ENCODE data around the gene TEF. TPM values are rescaled to one million over a fixed set of nuclear protein-coding genes. Genes with fewer than 3 reads are reported as not detected.

TEF gene
- polyA plus RNA-seq, 1 of the 3 experiments (the other 2 are of a cell fraction) = 3.6 TPM

DNA sequence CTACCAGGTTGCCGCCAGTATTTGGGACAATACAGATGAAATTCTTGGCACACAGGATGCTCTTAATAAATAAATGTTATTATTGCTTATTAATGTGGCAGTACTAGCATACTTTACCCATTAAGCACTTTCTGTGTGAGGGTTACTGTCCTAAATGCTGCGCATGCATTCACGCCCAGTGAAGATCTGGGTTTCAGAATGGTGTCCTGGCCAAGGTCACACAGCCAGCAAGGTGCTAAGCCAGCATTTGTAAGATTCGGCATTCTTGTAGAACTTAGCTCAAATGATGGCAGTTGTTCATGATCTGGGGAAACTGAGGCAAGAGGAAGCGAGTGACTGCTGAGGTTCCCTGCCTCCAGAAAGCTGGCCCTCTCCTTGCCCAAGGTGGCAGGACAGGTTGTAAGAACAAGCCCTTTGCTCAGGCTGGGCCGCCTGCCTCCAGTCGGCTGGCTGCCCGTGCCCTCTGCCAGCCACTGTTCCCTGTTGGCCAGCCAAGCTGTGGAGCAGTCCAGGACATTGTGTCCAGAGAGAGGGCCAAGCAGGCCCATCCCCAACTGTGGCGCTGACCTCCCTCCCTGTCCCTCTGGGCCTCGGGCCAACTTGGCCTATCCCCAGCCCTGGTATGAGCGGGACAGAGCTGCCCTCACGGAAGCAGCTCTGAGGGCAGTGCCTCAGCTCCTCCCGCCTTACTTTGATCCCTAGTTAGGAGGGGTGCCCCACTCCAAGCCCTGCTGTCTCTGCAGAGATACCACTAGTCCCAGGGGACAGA, 36.1 kb downstream of the TEF start:
- ChIA-PET CTCF (no interaction called here), POLR2A (interaction anchor here (0.5 to 0.8 kb wide), 2 partner anchors 18 to 36 kb away, joined by 3 read pairs; partner anchors contain the start of gene TEF)
- Histone ChIP-seq H3F3A (replicated peaks; ENCODE audit: insufficient read depth) (no peaks in the 10 kb centered on the region), H3K36me3 (replicated peaks in 1 of 2; ENCODE audit: control insufficient read depth in 1 of 2, insufficient read depth in 2 of 2, low read length in 1 of 2) (no peaks in the 10 kb centered on the region), H2AFZ (ENCODE audit: low read depth) (no peak overlapping the region), H3K9ac (no peak overlapping the region), H3K9me3 (no peaks in the 10 kb centered on the region), H3K4me3 (ENCODE audit: low read depth in 2 of 2, low read length in 1 of 2) (no peak overlapping the region), H3K4me1 (ENCODE audit: control insufficient read depth in 1 of 2, insufficient read depth in 2 of 2, low read depth in 1 of 2, low read length in 1 of 2) (peaks cover 0 to 19% of the 10 kb centered on the region in 2 experiments; a peak in 1 of 4 replicates), H3K27me3 (ENCODE audit: insufficient read depth) (no peaks in the 10 kb centered on the region), H3K27ac (ENCODE audit: low read depth in 2 of 2, low read length in 1 of 2) (no peak overlapping the region; a peak in 1 of 4 replicates), H3K79me2 (ENCODE audit: insufficient read depth) (peaks cover 15% of the 10 kb centered on the region; the same call in 1 of the 2 replicates), H4K20me1 (ENCODE audit: insufficient read depth) (no peaks in the 10 kb centered on the region), H3K9me2 (no peaks in the 10 kb centered on the region), H3K4me2 (no peak overlapping the region)
- WGBS (ENCODE audit: low lambda C conversion rate) = 90% methylated on average over 4 of the region's 13 CpGs
- DNase-seq = no peak
- TF ChIP-seq, protein P1, sequence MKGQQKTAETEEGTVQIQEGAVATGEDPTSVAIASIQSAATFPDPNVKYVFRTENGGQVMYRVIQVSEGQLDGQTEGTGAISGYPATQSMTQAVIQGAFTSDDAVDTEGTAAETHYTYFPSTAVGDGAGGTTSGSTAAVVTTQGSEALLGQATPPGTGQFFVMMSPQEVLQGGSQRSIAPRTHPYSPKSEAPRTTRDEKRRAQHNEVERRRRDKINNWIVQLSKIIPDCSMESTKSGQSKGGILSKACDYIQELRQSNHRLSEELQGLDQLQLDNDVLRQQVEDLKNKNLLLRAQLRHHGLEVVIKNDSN (IDR thresholded peaks at IDR 0.05; ENCODE audit: borderline replicate concordance, low read depth) = no peak
- TF ChIP-seq FOXJ3 (CRISPR knock-in tag; IDR thresholded peaks at IDR 0.05) (no peak), EP300 (IDR thresholded peaks at IDR 0.05; ENCODE audit: borderline replicate concordance in 1 of 2, low read depth in 1 of 2, low read length in 1 of 2) (no peak), EZH2phosphoT487 (IDR thresholded peaks at IDR 0.05; ENCODE audit: borderline replicate concordance, low read depth) (no peak), NFIC (IDR thresholded peaks at IDR 0.05; ENCODE audit: borderline replicate concordance) (no peak), GATA2 (CRISPR knock-in tag; IDR thresholded peaks at IDR 0.05) (no peak), RAD21 (IDR thresholded peaks at IDR 0.05; ENCODE audit: low read length) (no peak), RXRA (IDR thresholded peaks at IDR 0.05; ENCODE audit: borderline replicate concordance, low read depth) (no peak), FOXM1 (IDR thresholded peaks at IDR 0.05; ENCODE audit: low read depth) (no peak), CHD2 (IDR thresholded peaks at IDR 0.05; ENCODE audit: low read length, partially characterized antibody) (no peak), JUND (IDR thresholded peaks at IDR 0.05) (no peak), RFX5 (IDR thresholded peaks at IDR 0.05; ENCODE audit: low read length) (no peak), YY1 (IDR thresholded peaks at IDR 0.05; ENCODE audit: low read depth) (no peak), TEAD4 (IDR thresholded peaks at IDR 0.05; ENCODE audit: borderline replicate concordance, insufficient read depth) (no peak), NRF1 (IDR thresholded peaks at IDR 0.05; ENCODE audit: low read depth, low read length) (no peak), SIN3A (IDR thresholded peaks at IDR 0.05; ENCODE audit: borderline replicate concordance, low read depth, low read length) (no peak)
- TF ChIP-seq, protein P2, sequence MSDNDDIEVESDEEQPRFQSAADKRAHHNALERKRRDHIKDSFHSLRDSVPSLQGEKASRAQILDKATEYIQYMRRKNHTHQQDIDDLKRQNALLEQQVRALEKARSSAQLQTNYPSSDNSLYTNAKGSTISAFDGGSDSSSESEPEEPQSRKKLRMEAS (IDR thresholded peaks at IDR 0.05; ENCODE audit: low read depth) = no peak
- TF ChIP-seq, protein P3, sequence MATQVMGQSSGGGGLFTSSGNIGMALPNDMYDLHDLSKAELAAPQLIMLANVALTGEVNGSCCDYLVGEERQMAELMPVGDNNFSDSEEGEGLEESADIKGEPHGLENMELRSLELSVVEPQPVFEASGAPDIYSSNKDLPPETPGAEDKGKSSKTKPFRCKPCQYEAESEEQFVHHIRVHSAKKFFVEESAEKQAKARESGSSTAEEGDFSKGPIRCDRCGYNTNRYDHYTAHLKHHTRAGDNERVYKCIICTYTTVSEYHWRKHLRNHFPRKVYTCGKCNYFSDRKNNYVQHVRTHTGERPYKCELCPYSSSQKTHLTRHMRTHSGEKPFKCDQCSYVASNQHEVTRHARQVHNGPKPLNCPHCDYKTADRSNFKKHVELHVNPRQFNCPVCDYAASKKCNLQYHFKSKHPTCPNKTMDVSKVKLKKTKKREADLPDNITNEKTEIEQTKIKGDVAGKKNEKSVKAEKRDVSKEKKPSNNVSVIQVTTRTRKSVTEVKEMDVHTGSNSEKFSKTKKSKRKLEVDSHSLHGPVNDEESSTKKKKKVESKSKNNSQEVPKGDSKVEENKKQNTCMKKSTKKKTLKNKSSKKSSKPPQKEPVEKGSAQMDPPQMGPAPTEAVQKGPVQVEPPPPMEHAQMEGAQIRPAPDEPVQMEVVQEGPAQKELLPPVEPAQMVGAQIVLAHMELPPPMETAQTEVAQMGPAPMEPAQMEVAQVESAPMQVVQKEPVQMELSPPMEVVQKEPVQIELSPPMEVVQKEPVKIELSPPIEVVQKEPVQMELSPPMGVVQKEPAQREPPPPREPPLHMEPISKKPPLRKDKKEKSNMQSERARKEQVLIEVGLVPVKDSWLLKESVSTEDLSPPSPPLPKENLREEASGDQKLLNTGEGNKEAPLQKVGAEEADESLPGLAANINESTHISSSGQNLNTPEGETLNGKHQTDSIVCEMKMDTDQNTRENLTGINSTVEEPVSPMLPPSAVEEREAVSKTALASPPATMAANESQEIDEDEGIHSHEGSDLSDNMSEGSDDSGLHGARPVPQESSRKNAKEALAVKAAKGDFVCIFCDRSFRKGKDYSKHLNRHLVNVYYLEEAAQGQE (IDR thresholded peaks at IDR 0.05; ENCODE audit: low read depth, low read length) = no peak
- TF ChIP-seq, protein P4, sequence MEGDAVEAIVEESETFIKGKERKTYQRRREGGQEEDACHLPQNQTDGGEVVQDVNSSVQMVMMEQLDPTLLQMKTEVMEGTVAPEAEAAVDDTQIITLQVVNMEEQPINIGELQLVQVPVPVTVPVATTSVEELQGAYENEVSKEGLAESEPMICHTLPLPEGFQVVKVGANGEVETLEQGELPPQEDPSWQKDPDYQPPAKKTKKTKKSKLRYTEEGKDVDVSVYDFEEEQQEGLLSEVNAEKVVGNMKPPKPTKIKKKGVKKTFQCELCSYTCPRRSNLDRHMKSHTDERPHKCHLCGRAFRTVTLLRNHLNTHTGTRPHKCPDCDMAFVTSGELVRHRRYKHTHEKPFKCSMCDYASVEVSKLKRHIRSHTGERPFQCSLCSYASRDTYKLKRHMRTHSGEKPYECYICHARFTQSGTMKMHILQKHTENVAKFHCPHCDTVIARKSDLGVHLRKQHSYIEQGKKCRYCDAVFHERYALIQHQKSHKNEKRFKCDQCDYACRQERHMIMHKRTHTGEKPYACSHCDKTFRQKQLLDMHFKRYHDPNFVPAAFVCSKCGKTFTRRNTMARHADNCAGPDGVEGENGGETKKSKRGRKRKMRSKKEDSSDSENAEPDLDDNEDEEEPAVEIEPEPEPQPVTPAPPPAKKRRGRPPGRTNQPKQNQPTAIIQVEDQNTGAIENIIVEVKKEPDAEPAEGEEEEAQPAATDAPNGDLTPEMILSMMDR (IDR thresholded peaks at IDR 0.05) = no peak

Measured in SK-N-SH (cell line).